HG03342 (cell line): Measurements from ENCODE around the gene MRPL3.

ENCODE experiments used
- ATAC-seq: cut with Tn5 transposase; IDR thresholded peaks from one replicate; pipeline ENCODE4 v1.9.1; 2021; ENCODE audit warnings: mild to moderate bottlenecking, moderate library complexity; ENCODE audit not compliant: unreplicated experiment

MRPL3 gene

GRCh38 chr3:131421301-131421700 lies 81.5 kb downstream of the MRPL3 start:
- no peak for ATAC-seq

GRCh38 chr3:131417751-131418150 lies 85.0 kb downstream of the MRPL3 start:
- ATAC-seq = no peak
